ENCODE measurements around the gene VPS13C.

- TF ChIP-seq GATA2 (IDR thresholded peaks at IDR 0.05; ENCODE audit: low read depth, low read length) (no peak), GATA3 (IDR thresholded peaks at IDR 0.05; ENCODE audit: low read depth, low read length) (no peak)
These were observed 6.6 kb upstream of the VPS13C start, which contains the start of gene C2CD4A for GRCh38 chr15:62066663-62067447.

All from SH-SY5Y (cell line).